SHP77 treated with DMSO at 0.1 percent for 48 hours (cell line): ENCODE measurements around the gene CALN1.

Experiments
- DNase-seq: peaks from one replicate; lab custom pipeline; 2025; lab: John Stamatoyannopoulos, UW

The CALN1 gene

GRCh38 chr7:71793251-71793650 is 618.9 kb downstream of the CALN1 start:
- DNase-seq = no peak

GRCh38 chr7:71787513-71787912 is 624.6 kb downstream of the CALN1 start:
- DNase-seq = no peak

GRCh38 chr7:71785216-71785615 is 626.9 kb downstream of the CALN1 start:
- no peak for DNase-seq

- no peak for DNase-seq
Measured at GRCh38 chr7:71784781-71785180, 627.4 kb downstream of the CALN1 start.

GRCh38 chr7:71784180-71784579 is 628.0 kb downstream of the CALN1 start:
- DNase-seq = no peak

- DNase-seq = no peak
Measured at GRCh38 chr7:71783779-71784178, 628.4 kb downstream of the CALN1 start.

- DNase-seq = no peak
Measured at GRCh38 chr7:71782051-71782450, 630.1 kb downstream of the CALN1 start.

- no peak for DNase-seq
Measured at GRCh38 chr7:71780282-71780681, 631.9 kb downstream of the CALN1 start.

- DNase-seq = no peak
Measured at GRCh38 chr7:71777278-71777677, 634.9 kb downstream of the CALN1 start.

GRCh38 chr7:71776726-71777125 is 635.4 kb downstream of the CALN1 start:
- no peak for DNase-seq

- DNase-seq = no peak
Measured at GRCh38 chr7:71775648-71776047, 636.5 kb downstream of the CALN1 start.

- no peak for DNase-seq
Measured at GRCh38 chr7:71772779-71773178, 639.4 kb downstream of the CALN1 start.

- DNase-seq = no peak
Measured at GRCh38 chr7:71770269-71770907, 641.8 kb downstream of the CALN1 start.

GRCh38 chr7:71769326-71769725 is 642.8 kb downstream of the CALN1 start:
- no peak for DNase-seq

GRCh38 chr7:71768450-71768849 is 643.7 kb downstream of the CALN1 start:
- no peak for DNase-seq

GRCh38 chr7:71766016-71766415 is 646.1 kb downstream of the CALN1 start:
- DNase-seq = no peak

GRCh38 chr7:71761336-71761735 is 650.8 kb downstream of the CALN1 start:
- DNase-seq = no peak

GRCh38 chr7:71754828-71755227 is 657.3 kb downstream of the CALN1 start:
- no peak for DNase-seq

GRCh38 chr7:71753956-71754664 is 658.0 kb downstream of the CALN1 start:
- DNase-seq = no peak

- DNase-seq = no peak
Measured at GRCh38 chr7:71753236-71753635, 658.9 kb downstream of the CALN1 start.

GRCh38 chr7:71752171-71752935 is 659.8 kb downstream of the CALN1 start:
- no peak for DNase-seq

GRCh38 chr7:71750290-71750689 is 661.8 kb downstream of the CALN1 start:
- no peak for DNase-seq

- no peak for DNase-seq
Measured at GRCh38 chr7:71746006-71746405, 666.1 kb downstream of the CALN1 start.
